IMR-90 (cell line): ENCODE data around the gene RSBN1. TPM values are rescaled to one million over a fixed set of nuclear protein-coding genes. Genes with fewer than 3 reads are reported as not detected.

Experiments used
- ATAC-seq: fragments of 200-7000 bp; cut with Tn5 transposase; 2 replicates; pipeline ENCODE4 v1.9.1; 2020; ENCODE audit warnings: low read depth, mild to moderate bottlenecking, moderate library complexity
- BruUV-seq: library from RNA; stranded (reverse); fragments of 400-500 nt; replicated peaks from 2 replicates; lab custom pipeline; 2021; lab: Mats Ljungman, UMichigan
- CTCF ChIA-PET: fragments of 300-600 bp; formaldehyde crosslinking; extraction: SDS; loops from one replicate; lab custom pipeline; 2021; ENCODE audit warnings: antibody characterized with exemption; lab: Yijun Ruan, JAX
- POLR2A ChIA-PET: fragments of 300-600 bp; sonication (Branson Sonifier 250); formaldehyde crosslinking; loops from one replicate; lab custom pipeline; 2022; ENCODE audit warnings: antibody characterized with exemption; ENCODE audit not compliant: unreplicated experiment; lab: Charles Lee
- DNase-seq: peaks from one replicate; pipeline ENCODE4 v3.0.0; 2013
- H2AFZ ChIP-seq: replicated peaks from 2 replicates; pipeline ENCODE3; 2013; ENCODE audit warnings: low read length, mild to moderate bottlenecking; ENCODE audit not compliant: poor library complexity
- H2AK5ac ChIP-seq: 2 replicates; pipeline ENCODE4 v1.6.1; 2013; ENCODE audit warnings: low read depth, low read length, inconsistent platforms
- H2AK9ac ChIP-seq: replicated peaks from 2 replicates; pipeline ENCODE3; 2013; ENCODE audit warnings: mild to moderate bottlenecking, low read depth, low read length, moderate library complexity; ENCODE audit not compliant: poor library complexity
- H2BK120ac ChIP-seq: 2 replicates; pipeline ENCODE4 v1.6.1; 2013; ENCODE audit warnings: low read depth, low read length, inconsistent platforms
- H2BK15ac ChIP-seq: 3 replicates; pipeline ENCODE4 v1.6.1; 2013; ENCODE audit warnings: low read depth, low read length, inconsistent platforms
- H2BK20ac ChIP-seq: 2 replicates; pipeline ENCODE4 v1.6.1; 2013; ENCODE audit warnings: low read depth, mild to moderate bottlenecking, inconsistent platforms, low read length, moderate library complexity
- H2BK5ac ChIP-seq: 2 replicates; pipeline ENCODE4 v1.6.1; 2013; ENCODE audit warnings: mild to moderate bottlenecking, low read depth, low read length, inconsistent platforms; ENCODE audit not compliant: poor library complexity, severe bottlenecking
- H3K14ac ChIP-seq: replicated peaks from 2 replicates; pipeline ENCODE4 v1.6.1; 2013; ENCODE audit warnings: low read depth, low read length, inconsistent platforms
- H3K18ac ChIP-seq: 2 replicates; pipeline ENCODE4 v1.6.1; 2013; ENCODE audit warnings: low read depth, low read length, control low read depth
- H3K23ac ChIP-seq: 2 replicates; pipeline ENCODE4 v1.6.1; 2013; ENCODE audit warnings: low read depth, low read length, inconsistent platforms
- H3K27ac ChIP-seq: 2 replicates; pipeline ENCODE4 v1.5.1; 2013; ENCODE audit warnings: mild to moderate bottlenecking, control low read depth, low read length; ENCODE audit not compliant: insufficient read depth
- H3K27me3 ChIP-seq: 2 replicates; pipeline ENCODE4 v1.6.1; 2013; ENCODE audit warnings: low read length; ENCODE audit not compliant: control insufficient read depth, insufficient read depth
- H3K36me3 ChIP-seq: 2 replicates; pipeline ENCODE4 v1.6.1; 2013; ENCODE audit warnings: low read length, mixed read lengths; ENCODE audit not compliant: control insufficient read depth, insufficient read depth
- H3K4ac ChIP-seq: 2 replicates; pipeline ENCODE4 v1.6.1; 2013; ENCODE audit warnings: low read depth, low read length, inconsistent platforms
- H3K4me1 ChIP-seq: 2 replicates; pipeline ENCODE4 v1.6.1; 2013; ENCODE audit warnings: low read length, mixed read lengths; ENCODE audit not compliant: control insufficient read depth, insufficient read depth
- H3K4me2 ChIP-seq: 2 replicates; pipeline ENCODE4 v1.6.1; 2013; ENCODE audit warnings: low read depth, mild to moderate bottlenecking, control low read depth, low read length, moderate library complexity
- H3K4me3 ChIP-seq: 2 replicates; pipeline ENCODE4 v1.5.1; 2013; ENCODE audit warnings: low read depth, mild to moderate bottlenecking, control low read depth, low read length, moderate library complexity; ENCODE audit not compliant: insufficient read depth
- H3K56ac ChIP-seq: 2 replicates; pipeline ENCODE4 v1.6.1; 2013; ENCODE audit warnings: low read length, inconsistent platforms; ENCODE audit not compliant: insufficient read depth; ENCODE audit errors: extremely low read depth
- H3K79me1 ChIP-seq, 2 experiments: 2 replicates each; pipeline ENCODE4 v1.6.1; 2013; ENCODE audit warnings: low read length in 2 of 2, inconsistent platforms in 1 of 2, low read depth in 1 of 2
- H3K9ac ChIP-seq: 2 replicates; pipeline ENCODE4 v1.6.1; 2013; ENCODE audit warnings: low read depth, low read length, control low read depth
- H3K9me1 ChIP-seq: 2 replicates; pipeline ENCODE4 v1.6.1; 2013; ENCODE audit warnings: low read length, inconsistent platforms; ENCODE audit not compliant: insufficient read depth
- H3K9me3 ChIP-seq: 2 replicates; pipeline ENCODE4 v1.6.1; 2013; ENCODE audit warnings: low read length; ENCODE audit not compliant: control insufficient read depth, insufficient read depth
- H4K20me1 ChIP-seq: 2 replicates; pipeline ENCODE4 v1.6.1; 2013; ENCODE audit warnings: low read length, inconsistent platforms; ENCODE audit not compliant: insufficient read depth
- H4K5ac ChIP-seq: 2 replicates; pipeline ENCODE4 v1.6.1; 2013; ENCODE audit warnings: mild to moderate bottlenecking, low read depth, low read length, control low read depth
- H4K8ac ChIP-seq, 2 experiments: 2 replicates each; pipeline ENCODE4 v1.6.1; 2013; ENCODE audit warnings: low read depth in 2 of 2, low read length in 2 of 2, control low read depth in 1 of 2, inconsistent platforms in 1 of 2
- H4K91ac ChIP-seq: 2 replicates; pipeline ENCODE4 v1.6.1; 2013; ENCODE audit warnings: low read depth, low read length, inconsistent platforms; ENCODE audit not compliant: insufficient read depth
- BHLHE40 ChIP-seq: fragments of 150-350 bp; IDR thresholded peaks from 2 replicates; pipeline ENCODE4 v1.6.1; 2016; ENCODE audit warnings: mild to moderate bottlenecking, low read depth, low read length
- CEBPB ChIP-seq: IDR thresholded peaks from 2 replicates; pipeline ENCODE4 v1.6.1; 2012; ENCODE audit warnings: low read depth, low read length, improper control_type of control experiment
- CHD1 ChIP-seq: IDR thresholded peaks from 2 replicates; pipeline ENCODE4 v1.6.1; 2012; ENCODE audit warnings: low read depth, low read length, improper control_type of control experiment
- ELK1 ChIP-seq: fragments of 150-350 bp; IDR thresholded peaks from 2 replicates; pipeline ENCODE4 v1.6.1; 2016; ENCODE audit warnings: low read depth, mild to moderate bottlenecking, low read length, moderate library complexity, borderline replicate concordance
- FOS ChIP-seq: fragments of 150-350 bp; IDR thresholded peaks from 2 replicates; pipeline ENCODE4 v1.6.1; 2016; ENCODE audit warnings: low read depth, low read length
- MAFK ChIP-seq: IDR thresholded peaks from 2 replicates; pipeline ENCODE4 v1.6.1; 2012; ENCODE audit warnings: low read depth, low read length, improper control_type of control experiment
- MAZ ChIP-seq: IDR thresholded peaks from 2 replicates; pipeline ENCODE4 v1.6.1; 2012; ENCODE audit warnings: low read depth, mild to moderate bottlenecking, low read length, improper control_type of control experiment, moderate library complexity, borderline replicate concordance
- MXI1 ChIP-seq: IDR thresholded peaks from 2 replicates; pipeline ENCODE4 v1.6.1; 2012; ENCODE audit warnings: low read depth, mild to moderate bottlenecking, low read length, moderate library complexity, borderline replicate concordance
- NFE2L2 ChIP-seq: fragments of 150-350 bp; IDR thresholded peaks from 2 replicates; pipeline ENCODE4 v1.6.1; 2016; ENCODE audit warnings: low read depth, mild to moderate bottlenecking, low read length
- POLR2A ChIP-seq: IDR thresholded peaks from 2 replicates; pipeline ENCODE4 v1.6.1; 2012; ENCODE audit warnings: mild to moderate bottlenecking, low read depth, low read length
- RAD21 ChIP-seq: IDR thresholded peaks from 2 replicates; pipeline ENCODE4 v1.6.1; 2012; ENCODE audit warnings: low read length, improper control_type of control experiment
- RCOR1 ChIP-seq: IDR thresholded peaks from 2 replicates; pipeline ENCODE4 v1.6.1; 2012; ENCODE audit warnings: mild to moderate bottlenecking, low read length, improper control_type of control experiment; ENCODE audit not compliant: insufficient replicate concordance
- RFX5 ChIP-seq: IDR thresholded peaks from 2 replicates; pipeline ENCODE4 v1.8.0; 2012; ENCODE audit warnings: low read depth, mild to moderate bottlenecking, low read length, moderate library complexity
- SMC3 ChIP-seq: fragments of 150-350 bp; IDR thresholded peaks from 2 replicates; pipeline ENCODE4 v1.6.1; 2016; ENCODE audit warnings: low read depth, mild to moderate bottlenecking, antibody characterized with exemption, low read length, moderate library complexity
- WGBS, 2 experiments: methylation state at CpG; one replicate each; pipeline versions ENCODE4 v1.1.5 to v1.1.7; 2013; ENCODE audit warnings: missing lambda C conversion rate in 2 of 2; ENCODE audit not compliant: insufficient read length in 1 of 2; ENCODE audit errors: extremely low coverage in 2 of 2; 5-methylcytosine and 5-hydroxymethylcytosine counted together
- dilution Hi-C: fragments of 300-500 bp; cut with HindIII; formaldehyde crosslinking; loops from one replicate; pipeline ENCODE4 v1.14.3; 2018; ENCODE audit warnings: low sequenced_read_pairs; ENCODE audit not compliant: unreplicated experiment
- in situ Hi-C: fragments of 300-500 bp; cut with MboI; formaldehyde crosslinking; loops from 3 replicates; pipeline ENCODE4 v1.14.3; 2019; ENCODE audit warnings: low sequenced_read_pairs, inconsistent platforms, mixed read lengths
- intact Hi-C: fragments of 100-400 bp; cut with micrococcal nuclease; formaldehyde crosslinking; loops from 2 replicates; pipeline ENCODE4 v1.10.0; 2022
- polyA plus RNA-seq, 3 experiments: library from polyadenylated mRNA; depleted of rRNA; stranded (reverse); fragments of >200 nt; gene quantifications; 2 replicates each; pipeline ENCODE4 v1.2.3, GENCODE V29; 2012; ENCODE audit warnings: low replicate concordance in 1 of 3
- total RNA-seq: library from RNA; depleted of rRNA; stranded (reverse); fragments of >200 nt; gene quantifications from 2 replicates; pipeline ENCODE4 v1.2.3, GENCODE V29; 2012
- TF ChIP-seq, protein P1 (sequence below): fragments of 150-350 bp; IDR thresholded peaks from 2 replicates; pipeline ENCODE4 v1.6.1; 2017; ENCODE audit warnings: mild to moderate bottlenecking, antibody characterized with exemption, low read length, low read depth

RSBN1 gene
- total and polyA plus RNA-seq, 2 of the 4 experiments (the other 2 are of a cell fraction), result 5.3 to 11.7 TPM

GRCh38 chr1:113784104-113784779 is 28.0 kb downstream of the RSBN1 start:
- peaks cover 19% of the 10 kb centered on the region; the same call in 1 of the 2 replicates for H4K20me1 ChIP-seq
- dilution Hi-C loops, result no loop called here

More at GRCh38 chr1:113784104-113784779, 28.0 kb downstream of the RSBN1 start:
- 100% methylated on average over 1 of the region's 5 CpGs; no CpG with 5 or more reads in 1 of the 2 experiments for WGBS, 2 experiments
- Histone ChIP-seq H3K9ac (no peak overlapping the region), H3K27me3 (no peaks in the 10 kb centered on the region), H3K79me1 (peaks cover 48 to 76% of the 10 kb centered on the region in 2 experiments), H3K9me1 (peaks cover 3% of the 10 kb centered on the region; the same call in 1 of the 2 replicates), H4K91ac (no peak overlapping the region), H2BK5ac (no peak overlapping the region), H3K56ac (no peak overlapping the region), H4K8ac (no peak overlapping the region), H2AFZ (no peak overlapping the region), H3K18ac (no peak overlapping the region), H3K4me3 (no peak overlapping the region), H3K4ac (no peak overlapping the region), H3K27ac (no peak overlapping the region), H3K4me2 (no peak overlapping the region), H3K14ac (no peak overlapping the region), H3K23ac (no peak overlapping the region), H2AK5ac (no peak overlapping the region), H2BK20ac (no peak overlapping the region), H3K9me3 (no peaks in the 10 kb centered on the region), H2BK15ac (no peak overlapping the region), H3K36me3 (no peaks in the 10 kb centered on the region; the same call in 1 of the 2 replicates), H4K5ac (no peak overlapping the region; the same call in 1 of the 2 replicates), H2AK9ac (no peak overlapping the region), H2BK120ac (no peak overlapping the region), H3K4me1 (peaks cover 14% of the 10 kb centered on the region)
- intact Hi-C loops (no loop called here), in situ Hi-C loops (no loop called here)
- DNase-seq (peak; percentile 11), ATAC-seq (no peak)
- ChIA-PET CTCF (interaction anchor here (1.3 kb wide), 1 partner anchor 22 kb away, joined by 3 read pairs; no protein-coding TSS in a partner anchor), POLR2A (no interaction called here)
- BruUV-seq, result no TSS peak
- no peak for TF ChIP-seq POLR2A
- TF ChIP-seq MXI1, result no peak
- no peak for TF ChIP-seq MAFK
- TF ChIP-seq RAD21, result no peak
- TF ChIP-seq, protein P1, sequence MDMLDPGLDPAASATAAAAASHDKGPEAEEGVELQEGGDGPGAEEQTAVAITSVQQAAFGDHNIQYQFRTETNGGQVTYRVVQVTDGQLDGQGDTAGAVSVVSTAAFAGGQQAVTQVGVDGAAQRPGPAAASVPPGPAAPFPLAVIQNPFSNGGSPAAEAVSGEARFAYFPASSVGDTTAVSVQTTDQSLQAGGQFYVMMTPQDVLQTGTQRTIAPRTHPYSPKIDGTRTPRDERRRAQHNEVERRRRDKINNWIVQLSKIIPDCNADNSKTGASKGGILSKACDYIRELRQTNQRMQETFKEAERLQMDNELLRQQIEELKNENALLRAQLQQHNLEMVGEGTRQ, result no peak
- no peak for TF ChIP-seq CEBPB
- TF ChIP-seq SMC3, result no peak
- TF ChIP-seq RCOR1, result no peak
- TF ChIP-seq CHD1, result no peak
- no peak for TF ChIP-seq NFE2L2
- TF ChIP-seq RFX5, result no peak
- TF ChIP-seq MAZ, result no peak
- no peak for TF ChIP-seq FOS
- no peak for TF ChIP-seq ELK1
- no peak for TF ChIP-seq BHLHE40
